Femur (tissue), 1 donor: ENCODE results near the gene YTHDF2.
"Not testable (repeated sequence)": the region's sequence is repeated elsewhere in the genome, so short reads cannot be mapped to it uniquely, and the experiment has no call there.

ENCODE experiments used
- DNase-seq: peaks from one replicate; pipeline ENCODE4 v3.0.0-alpha.2; 2017

Gene YTHDF2

DNA sequence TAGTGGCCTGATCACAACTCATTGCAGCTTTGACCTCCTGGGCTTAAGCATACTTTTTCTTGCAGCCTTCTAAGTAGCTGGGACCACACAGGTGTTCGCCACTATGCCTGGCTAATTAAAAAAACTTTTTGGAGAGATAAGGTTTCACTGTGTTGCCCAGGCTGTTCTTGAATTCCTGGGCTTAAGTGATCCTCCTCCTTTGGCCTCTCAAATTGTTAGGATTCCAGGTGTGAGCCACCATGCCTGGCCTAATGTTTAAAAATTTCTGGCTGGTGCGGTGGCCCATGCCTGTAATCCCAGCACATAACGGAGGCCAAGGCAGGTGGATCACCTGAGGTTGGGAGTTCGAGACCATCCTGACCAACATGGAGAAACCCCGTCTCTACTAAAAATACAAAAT lies 24.4 kb downstream of the YTHDF2 start:
- no peak for DNase-seq

GRCh38 chr1:28766532-28767183 lies 29.9 kb downstream of the YTHDF2 start:
- DNase-seq, result no peak

DNA sequence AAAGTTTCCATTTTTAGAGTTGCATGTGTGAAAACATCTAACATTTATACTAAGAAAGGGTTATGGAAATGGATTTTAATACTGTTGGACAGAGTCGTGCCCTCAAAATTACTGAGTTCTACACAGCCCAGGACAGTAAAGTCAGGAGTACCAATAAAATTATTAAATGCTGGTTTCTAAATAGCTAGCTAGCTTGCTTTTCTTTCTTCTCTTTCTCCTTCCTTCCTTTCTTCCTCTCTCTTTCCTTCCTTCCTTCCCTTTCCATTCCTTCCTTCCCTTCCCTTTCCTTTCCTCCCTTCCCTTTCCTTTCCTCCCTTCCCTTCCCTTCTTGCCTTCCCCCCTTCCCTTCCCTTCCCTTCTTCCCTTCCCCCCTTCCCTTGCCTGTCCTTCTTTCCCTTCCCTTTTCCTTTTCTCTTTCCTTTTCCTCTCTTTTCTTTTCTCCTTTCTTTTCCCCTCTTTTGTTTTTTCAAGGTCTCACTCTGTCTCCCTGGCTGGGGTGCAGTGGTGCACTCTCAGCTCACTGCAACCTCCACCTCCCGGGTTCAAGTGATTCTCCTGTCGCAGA lies 33.9 kb downstream of the YTHDF2 start:
- no peak for DNase-seq

DNA sequence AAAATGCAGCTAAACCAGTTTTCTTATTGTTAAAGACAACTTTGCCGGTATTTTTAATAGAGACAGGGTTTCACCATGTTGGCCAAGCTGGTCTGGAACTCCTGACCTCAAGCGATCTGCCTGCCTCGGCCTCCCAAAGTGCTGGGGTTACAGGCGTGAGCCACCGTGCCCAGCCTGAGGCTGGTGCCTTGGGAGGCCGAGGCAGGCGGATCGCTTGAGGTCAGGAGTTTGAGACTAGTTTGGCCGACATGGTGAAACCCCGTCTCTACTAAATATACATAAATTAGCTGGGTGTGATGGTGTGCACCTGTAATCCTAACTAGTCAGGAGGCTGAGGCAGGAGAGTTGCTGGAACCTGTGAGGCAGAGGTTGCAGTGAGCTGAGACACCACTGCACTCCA lies 35.2 kb downstream of the YTHDF2 start:
- not testable (repeated sequence) for DNase-seq

DNA sequence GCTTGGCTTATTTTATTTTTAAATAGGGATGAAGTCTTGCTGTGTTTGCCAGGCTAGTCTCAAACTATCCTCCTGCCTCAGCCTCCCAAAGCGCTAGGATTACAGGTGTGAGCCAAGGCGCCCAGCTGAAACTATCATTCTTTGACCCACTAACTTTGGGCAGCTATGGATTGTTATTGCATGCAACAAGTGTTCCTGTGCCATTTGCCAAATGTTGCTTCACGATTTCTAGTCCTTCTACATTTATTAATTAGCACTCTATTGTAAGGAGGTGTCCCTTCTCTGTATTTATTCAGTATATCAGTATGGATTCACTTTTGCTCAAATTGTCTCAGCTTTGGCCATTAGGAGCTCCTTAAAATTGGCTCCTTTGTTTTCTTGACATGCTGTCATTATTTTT lies 36.4 kb downstream of the YTHDF2 start:
- DNase-seq, result no peak

DNA sequence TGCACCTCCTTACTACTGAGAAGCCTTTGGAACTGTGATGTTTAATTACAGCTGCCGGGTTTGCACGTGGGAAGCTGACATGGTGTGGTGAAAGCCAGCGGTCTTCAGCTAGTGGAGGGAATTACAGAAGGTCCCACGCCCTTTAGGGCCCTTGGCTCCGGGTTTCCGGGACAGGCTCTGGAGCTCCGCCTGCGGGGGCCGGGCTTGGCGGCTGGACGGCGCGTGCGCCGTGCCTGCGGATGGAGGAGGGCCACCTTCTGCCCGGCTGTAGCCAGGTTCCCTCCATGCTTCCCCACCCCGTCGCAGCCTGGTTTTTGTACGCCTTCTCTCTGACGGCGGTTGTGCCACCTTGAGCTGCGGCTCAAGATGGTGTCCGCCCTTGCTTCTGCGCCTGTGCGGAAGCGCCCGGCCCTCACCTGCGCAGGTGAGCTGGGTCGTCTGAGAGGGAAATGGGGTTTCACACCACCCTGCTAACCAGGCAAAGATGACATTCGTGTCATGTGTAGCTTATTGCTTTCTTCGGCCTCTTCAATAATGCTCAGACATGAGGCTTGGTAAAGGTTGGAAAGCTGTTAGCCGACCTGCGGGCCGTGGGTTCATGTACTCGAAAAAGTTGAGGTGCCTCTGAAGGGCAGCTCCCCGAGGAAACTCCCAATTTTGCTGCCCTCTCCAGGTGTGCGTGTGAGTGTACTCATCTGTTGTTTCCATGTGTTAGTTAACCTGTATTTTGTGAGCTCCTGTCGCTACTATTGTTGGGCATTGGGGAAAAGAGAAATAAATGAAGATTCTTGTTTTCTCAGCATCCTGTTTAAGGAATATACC lies 38.6 kb downstream of the YTHDF2 start:
- peak; percentile 89 for DNase-seq

DNA sequence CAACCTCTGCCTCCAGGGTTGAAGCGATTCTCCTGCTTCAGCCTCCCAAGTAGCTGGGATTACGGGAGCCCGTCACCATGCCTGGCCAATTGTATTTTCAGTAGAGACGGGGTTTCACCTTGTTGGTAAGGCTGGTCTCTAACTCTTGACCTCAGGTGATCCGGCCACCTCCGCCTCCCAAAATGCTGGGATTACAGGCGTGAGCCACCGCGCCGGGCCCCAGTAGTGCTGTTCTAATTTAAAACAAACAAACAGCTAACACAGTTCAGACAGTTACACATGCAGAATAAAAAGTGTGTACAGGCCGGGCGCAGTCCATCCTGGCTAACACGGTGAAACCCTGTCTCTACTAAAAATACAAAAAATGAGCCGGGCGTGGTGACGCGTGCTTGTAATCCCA lies 39.6 kb downstream of the YTHDF2 start:
- no peak for DNase-seq

- no peak for DNase-seq
Measured at GRCh38 chr1:28778021-28778420, 41.3 kb downstream of the YTHDF2 start.

DNA sequence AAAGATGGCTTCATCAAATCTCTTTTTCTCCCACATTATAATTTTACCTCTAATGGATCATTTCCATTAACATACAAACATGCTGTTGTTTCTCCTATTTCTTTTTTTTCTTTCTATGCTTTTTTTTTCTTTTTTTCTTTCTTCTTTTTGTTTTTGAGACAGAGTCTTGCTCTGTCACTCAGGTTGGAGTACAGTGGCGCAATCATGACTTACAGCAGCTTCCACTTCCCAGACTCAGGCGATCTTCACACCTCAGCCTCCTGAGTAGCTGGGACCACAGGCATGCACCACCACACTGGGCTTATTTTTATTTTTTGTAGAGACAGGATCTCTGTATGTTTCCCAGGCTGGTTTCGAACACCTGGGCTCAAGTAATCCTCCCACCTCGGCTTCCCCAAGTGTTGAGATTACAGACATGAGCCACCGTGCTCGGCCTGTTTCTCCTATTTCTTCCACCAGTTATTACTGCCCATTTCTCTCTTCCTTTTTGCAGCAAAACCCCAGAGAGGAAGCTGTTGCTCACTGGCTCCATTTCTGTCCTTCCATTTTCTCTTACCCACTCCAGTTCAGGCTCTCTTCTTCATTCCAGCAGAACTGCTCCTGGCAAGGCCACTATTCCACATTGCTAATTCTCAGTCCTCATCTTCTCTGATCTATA lies 43.1 kb downstream of the YTHDF2 start:
- DNase-seq, result no peak

- DNase-seq, result no peak
Measured at GRCh38 chr1:28781305-28781704, 44.6 kb downstream of the YTHDF2 start.

- DNase-seq, result no peak
Measured at GRCh38 chr1:28782011-28782410, 45.3 kb downstream of the YTHDF2 start.

- no peak for DNase-seq
Measured at GRCh38 chr1:28783363-28783762, 46.6 kb downstream of the YTHDF2 start.

DNA sequence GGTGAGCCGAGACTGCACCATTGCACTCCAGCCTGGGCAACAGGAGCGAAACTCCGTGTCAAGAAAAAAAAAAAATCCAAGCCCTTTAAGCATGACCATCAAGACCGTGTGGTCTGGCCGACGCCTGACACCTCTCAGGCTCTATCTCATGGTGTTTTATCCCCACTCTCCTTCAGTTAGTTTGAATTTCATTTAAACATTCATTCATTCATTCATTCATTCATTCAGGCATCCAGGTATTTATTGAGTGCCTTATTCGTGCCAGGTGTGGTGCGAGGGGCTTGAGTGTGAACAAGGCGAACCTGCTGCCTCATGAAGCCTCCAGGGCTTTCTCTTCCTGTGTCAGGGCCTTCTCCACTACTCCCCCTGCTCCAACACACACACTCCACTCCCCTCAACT lies 52.7 kb downstream of the YTHDF2 start:
- DNase-seq, result no peak

GRCh38 chr1:28789816-28790215 lies 53.1 kb downstream of the YTHDF2 start:
- DNase-seq, result no peak

DNA sequence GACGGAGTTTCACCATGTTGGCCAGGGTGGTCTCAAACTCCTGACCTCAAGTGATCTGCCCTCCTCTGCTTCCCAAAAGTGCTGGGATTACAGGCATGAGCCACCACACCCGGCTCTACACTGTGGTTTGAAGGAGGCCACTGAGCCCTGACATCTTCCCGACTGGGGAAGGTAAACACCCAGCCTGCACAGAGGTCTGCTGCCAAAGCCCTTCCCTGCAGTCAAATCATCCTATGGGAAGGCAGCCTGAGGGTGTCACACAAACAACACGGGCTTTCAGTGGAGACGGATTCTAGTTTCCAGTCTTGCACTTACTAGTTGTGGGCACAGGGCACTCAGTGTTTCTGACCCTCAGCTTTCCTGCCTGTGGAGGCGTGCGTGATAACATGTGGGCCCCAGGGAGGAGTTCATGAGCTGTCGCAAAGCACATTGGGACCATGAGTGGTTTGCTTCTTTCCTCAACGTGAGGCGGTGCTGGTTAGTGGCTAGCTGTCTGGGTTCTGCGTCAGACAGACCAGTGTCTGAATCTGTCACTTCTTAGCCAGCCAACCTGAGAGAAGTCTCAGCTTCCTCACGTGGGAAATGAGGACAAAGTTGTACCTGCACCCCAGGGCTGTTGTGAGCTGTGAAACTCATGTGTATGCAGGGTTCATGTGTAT lies 53.8 kb downstream of the YTHDF2 start:
- no peak for DNase-seq

DNA sequence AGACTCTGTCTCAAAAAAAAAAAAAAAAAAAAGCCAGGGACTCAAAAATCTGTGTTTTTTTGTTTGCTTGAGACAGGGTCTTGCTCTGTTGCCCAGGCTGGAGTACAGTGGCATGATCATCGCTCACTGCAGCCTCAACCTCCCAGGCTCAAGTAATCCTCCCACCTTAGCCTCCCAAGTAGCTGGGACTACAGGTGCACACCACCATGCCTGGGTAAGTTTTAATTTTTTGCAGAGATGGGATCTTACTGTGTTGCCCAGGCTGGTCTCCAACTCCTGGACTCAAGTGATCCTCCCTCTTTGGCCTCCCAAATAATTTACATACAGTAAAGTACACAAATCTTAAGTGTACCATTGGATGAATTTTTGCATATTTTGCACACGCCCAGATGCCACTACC lies 55.2 kb downstream of the YTHDF2 start:
- not testable (repeated sequence) for DNase-seq

DNA sequence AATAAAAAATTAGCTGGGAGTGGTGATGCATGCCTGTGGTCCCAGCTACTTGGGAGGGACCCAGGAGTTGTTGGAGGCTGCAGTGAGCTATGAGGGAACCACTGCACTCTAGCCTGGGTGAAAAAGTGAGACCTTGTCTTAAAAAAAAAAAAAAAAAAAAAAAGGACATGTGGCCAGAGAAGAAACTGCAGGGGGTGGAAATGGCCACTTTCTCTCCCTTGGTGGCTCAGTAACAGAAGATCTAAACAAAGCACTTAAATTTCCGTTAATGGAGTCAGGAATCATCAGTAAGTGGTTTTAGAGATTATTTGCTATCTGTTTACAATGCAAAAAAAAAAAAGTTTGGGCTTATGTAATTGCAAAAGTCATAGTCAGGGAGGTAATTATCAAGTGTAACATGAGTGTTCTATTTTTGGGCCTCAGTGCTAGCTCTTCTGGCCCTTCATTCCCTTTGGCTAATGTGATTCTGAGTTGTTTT lies 55.9 kb downstream of the YTHDF2 start:
- DNase-seq, result no peak

DNA sequence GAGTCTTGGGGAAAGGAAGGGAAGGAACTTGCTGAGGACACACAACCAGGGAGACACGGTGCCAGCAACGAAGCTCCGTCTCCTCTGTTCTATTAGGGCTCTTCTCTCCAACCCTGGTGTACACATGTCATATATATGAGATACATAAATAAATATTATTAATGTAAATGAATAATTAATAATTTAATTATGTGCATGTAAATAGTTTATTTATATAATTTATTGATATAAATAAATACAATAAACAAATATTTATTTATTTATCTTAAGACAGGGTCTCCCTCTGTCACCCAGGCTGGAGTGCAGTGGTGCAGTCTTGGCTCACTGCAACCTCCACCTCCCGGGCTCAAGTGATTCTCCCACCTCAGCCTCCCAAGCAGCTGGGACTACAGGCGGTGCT lies 57.8 kb downstream of the YTHDF2 start:
- DNase-seq, result not testable (repeated sequence)

- DNase-seq, result no peak
Measured at GRCh38 chr1:28796352-28797211, 59.8 kb downstream of the YTHDF2 start.

DNA sequence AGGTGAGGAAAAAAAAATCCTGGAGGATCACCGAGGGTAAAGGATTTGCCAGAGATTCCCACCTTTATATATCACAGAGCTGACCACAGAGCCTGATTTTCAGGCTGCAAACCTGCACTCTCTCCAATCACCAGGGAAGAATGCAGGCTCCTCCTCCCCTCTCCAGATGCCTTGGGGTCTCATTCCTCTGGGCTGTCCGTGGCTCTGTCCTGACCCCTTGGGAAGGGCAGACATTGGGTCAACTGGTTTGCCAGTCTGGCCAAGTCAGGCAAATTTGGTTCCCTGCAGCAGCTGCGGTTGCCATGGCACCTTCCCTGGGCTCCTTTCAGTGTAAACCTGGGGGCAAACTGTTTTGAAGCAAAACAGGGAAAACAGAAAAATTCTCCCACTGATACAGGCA lies 63.6 kb downstream of the YTHDF2 start:
- DNase-seq, result no peak

GRCh38 chr1:28801461-28801860 lies 64.7 kb downstream of the YTHDF2 start:
- no peak for DNase-seq

DNA sequence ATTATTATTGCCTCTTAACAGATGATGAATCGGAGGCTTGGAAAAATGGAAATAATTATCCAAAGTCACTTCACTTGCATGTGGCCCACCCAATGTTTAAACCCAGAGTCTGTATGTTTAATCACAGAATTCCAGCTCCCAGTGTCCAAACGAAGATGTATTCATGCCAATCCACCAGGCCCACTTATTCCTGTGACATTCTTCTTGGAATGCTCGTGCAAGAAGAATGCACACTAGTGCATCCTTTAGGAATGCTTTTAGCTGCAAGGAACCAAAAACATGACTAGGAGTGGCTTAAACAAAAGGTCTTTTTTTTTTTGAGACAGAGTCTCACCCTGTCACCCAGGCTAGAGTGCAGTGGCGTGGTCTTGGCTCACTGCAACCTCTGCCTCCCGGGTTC lies 66.3 kb downstream of the YTHDF2 start:
- no peak for DNase-seq
